Gastrocnemius medialis (tissue), 4 donors: Measurements from ENCODE around the gene FBXO2. TPM values are rescaled to one million over a fixed set of nuclear protein-coding genes. Genes with fewer than 3 reads are reported as not detected.

Source experiments
- ATAC-seq, 2 donors: fragments of 150-250 bp; one replicate each; pipeline ENCODE4 v1.9.1; 2016
- DNase-seq, 2 donors: peaks; one replicate each; pipeline ENCODE4 v3.0.0-alpha.2; 2019
- H3K27ac ChIP-seq, 4 donors: fragments of 200-600 bp; sonication (generic); 1 replicate in 1 of 4; 2 replicates in 3 of 4; pipeline ENCODE4 v1.5.1; 2016 to 2018; ENCODE audit warnings: mild to moderate bottlenecking in 2 of 4, moderate library complexity in 1 of 4
- H3K27me3 ChIP-seq, 3 donors: fragments of 200-600 bp; sonication (generic) in 2 of 3; 1 replicate in 1 of 3; 2 replicates in 2 of 3; pipeline versions ENCODE4 v1.5.1 to v1.6.0; 2016 to 2019; ENCODE audit warnings: mild to moderate bottlenecking in 1 of 3, moderate library complexity in 1 of 3
- H3K36me3 ChIP-seq, 2 donors: fragments of 200-600 bp; sonication (generic) in 1 of 2; one replicate each; pipeline ENCODE4 v1.5.1; 2017 to 2018
- H3K4me1 ChIP-seq, 2 donors: fragments of 200-600 bp; sonication (generic) in 1 of 2; one replicate each; pipeline ENCODE4 v1.5.1; 2016 to 2017; ENCODE audit warnings: mild to moderate bottlenecking in 2 of 2
- H3K4me3 ChIP-seq, 4 donors: fragments of 200-600 bp; sonication (generic) in 3 of 4; 1 replicate in 1 of 4; 2 replicates in 3 of 4; pipeline ENCODE4 v1.5.1; 2016 to 2019; ENCODE audit warnings: mild to moderate bottlenecking in 2 of 4
- H3K9me3 ChIP-seq, 3 donors: fragments of 200-600 bp; sonication (generic) in 2 of 3; 1 replicate in 1 of 3; 2 replicates in 2 of 3; pipeline ENCODE4 v1.5.1; 2016 to 2019
- CTCF ChIP-seq, 5 experiments: fragments of 450-650 bp in 3 of 5; fragments of 200-600 bp in 2 of 5; sonication (generic) in 2 of 5; IDR thresholded peaks in 4 of 5; conservative IDR thresholded peaks in 1 of 5; 1 replicate in 4 of 5; 2 replicates in 1 of 5; pipeline ENCODE4 v1.5.1; 2016 to 2019; ENCODE audit warnings: antibody characterized with exemption in 5 of 5, mild to moderate bottlenecking in 3 of 5, moderate library complexity in 3 of 5
- POLR2A ChIP-seq, 2 donors: fragments of 450-650 bp; IDR thresholded peaks; one replicate each; pipeline ENCODE4 v1.6.1; 2017; ENCODE audit warnings: antibody characterized with exemption in 2 of 2, mild to moderate bottlenecking in 2 of 2, moderate library complexity in 2 of 2
- in situ Hi-C, 4 donors: fragments of 200-750 bp; cut with MboI; loops; one replicate each; pipeline versions ENCODE4 v1.15.0 to v1.8.0; 2017; ENCODE audit warnings: low sequenced_read_pairs in 4 of 4
- intact Hi-C: fragments of 100-400 bp; cut with DNase I; formaldehyde crosslinking; loops from one replicate; pipeline ENCODE4 v1.15.1; 2023; ENCODE audit warnings: low total_unique reads
- total RNA-seq, 4 donors: library from RNA; depleted of rRNA; stranded (reverse); fragments of >200 nt; gene quantifications; one replicate each; pipeline versions ENCODE4 v1.1.0 to v1.2.3, GENCODE V29; 2016

Gene FBXO2
- total RNA-seq, 4 donors from 2014 or later: 2.0 to 20.8 (median 4.8) TPM

- Histone ChIP-seq H3K4me1 (no peaks in the 10 kb centered on the region), H3K9me3 (no peaks in the 10 kb centered on the region), H3K36me3 (no peaks in the 10 kb centered on the region), H3K27me3 (peaks cover 0 to 12% (median 9%) of the 10 kb centered on the region in 3 donors), H3K27ac (no peak overlapping the region), H3K4me3 (no peak overlapping the region)
- TF ChIP-seq POLR2A (IDR thresholded peaks at IDR 0.05) (no peak), CTCF (IDR thresholded peaks at IDR 0.05 in 4 of 5, conservative IDR thresholded peaks at IDR 0.05 in 1 of 5) (no peak)
- no peak for DNase-seq
- in situ Hi-C loops (no loop called here), intact Hi-C loops (no loop called here)
- ATAC-seq: no peak
Observed at GRCh38 chr1:11600836-11601235, 53.4 kb downstream of the FBXO2 start.

- H3K27me3 ChIP-seq: peaks cover 0 to 14% (median 9%) of the 10 kb centered on the region in 3 donors
- TF ChIP-seq POLR2A (IDR thresholded peaks at IDR 0.05): no peak
- TF ChIP-seq CTCF (IDR thresholded peaks at IDR 0.05 in 4 of 5, conservative IDR thresholded peaks at IDR 0.05 in 1 of 5): no peak
- H3K4me1 ChIP-seq: no peaks in the 10 kb centered on the region
- H3K36me3 ChIP-seq: no peaks in the 10 kb centered on the region
- no peak overlapping the region for H3K27ac ChIP-seq
- intact Hi-C loops: no loop called here
- H3K9me3 ChIP-seq: no peaks in the 10 kb centered on the region
- no peak overlapping the region for H3K4me3 ChIP-seq
- in situ Hi-C loops: no loop called here
- DNase-seq: no peak
- no peak for ATAC-seq
Observed at GRCh38 chr1:11599891-11600576, 54.2 kb downstream of the FBXO2 start.

- TF ChIP-seq POLR2A (IDR thresholded peaks at IDR 0.05) (no peak), CTCF (IDR thresholded peaks at IDR 0.05 in 4 of 5, conservative IDR thresholded peaks at IDR 0.05 in 1 of 5) (no peak)
- Histone ChIP-seq H3K4me1 (no peaks in the 10 kb centered on the region), H3K9me3 (no peaks in the 10 kb centered on the region), H3K4me3 (no peak overlapping the region), H3K27ac (no peak overlapping the region), H3K36me3 (no peaks in the 10 kb centered on the region), H3K27me3 (peaks cover 2 to 18% (median 16%) of the 10 kb centered on the region in 3 donors)
- DNase-seq (no peak), ATAC-seq (no peak)
- in situ Hi-C loops (no loop called here), intact Hi-C loops (no loop called here)
Observed at GRCh38 chr1:11598461-11598860, 55.8 kb downstream of the FBXO2 start.

Other genes with a start within 250 kb of the FBXO2 start
- not detected for gene DISP3, start 175.3 kb downstream of the FBXO2 start, total RNA-seq
- 1 to 10 TPM; 1.7 to 9.4 (median 5.4) TPM for gene FBXO44, start 448 bp upstream of the FBXO2 start, total RNA-seq
- 10 to 100 TPM; 15.7 to 34.4 (median 25.5) TPM for gene FBXO6, start 9.8 kb upstream of the FBXO2 start, total RNA-seq
- gene MAD2L2, start 26.7 kb upstream of the FBXO2 start, total RNA-seq: 10 to 100 TPM; 41.2 to 57.4 (median 46.9) TPM
- not detected for gene DRAXIN, start 37.3 kb upstream of the FBXO2 start, total RNA-seq
- gene AGTRAP, start 81.7 kb upstream of the FBXO2 start, total RNA-seq: 100 to 1,000 TPM in 2 of 4 donors, 10 to 100 TPM in 2; 37.8 to 144 (median 103) TPM
- gene C1orf167, start 107.8 kb upstream of the FBXO2 start, total RNA-seq: 1 to 10 TPM in 1 of 4 donors, under 1 TPM in 1, not detected in 2; 1.00 to 1.4 TPM
- 10 to 100 TPM; 10.2 to 24.7 (median 18.1) TPM for gene MTHFR, start 151.5 kb upstream of the FBXO2 start, total RNA-seq
- gene CLCN6, start 151.8 kb upstream of the FBXO2 start, total RNA-seq: 10 to 100 TPM in 1 of 4 donors, 1 to 10 TPM in 3; 7.1 to 11.9 (median 9.5) TPM
- gene NPPA, start 193.4 kb upstream of the FBXO2 start, total RNA-seq: 1 to 10 TPM in 2 of 4 donors, under 1 TPM in 1, not detected in 1; 0.53 to 4.2 (median 1.9) TPM
- gene NPPB, start 204.5 kb upstream of the FBXO2 start, total RNA-seq: not detected